Measurements from ENCODE around the gene SEL1L3.

- no peak for TF ChIP-seq CTCF (conservative IDR thresholded peaks at IDR 0.05 in 1 of 2, IDR thresholded peaks at IDR 0.05 in 1 of 2; ENCODE audit: low read depth in 1 of 2, low read length in 2 of 2)
- no peak for TF ChIP-seq EZH2 (IDR thresholded peaks at IDR 0.05; ENCODE audit: low read length, missing control alignments)
Measured at GRCh38 chr4:25700661-25701060, 162.1 kb downstream of the SEL1L3 start.
